B cell (primary cell): Measurements from ENCODE around the gene HOXC6. TPM values are rescaled to one million over a fixed set of nuclear protein-coding genes. Genes with fewer than 3 reads are reported as not detected.

Source experiments
- ATAC-seq: fragments of 200-7000 bp; cut with Tn5 transposase; one replicate; pipeline ENCODE4 v1.10.0; 2021; ENCODE audit warnings: low read depth, mild to moderate bottlenecking, moderate number of reproducible peaks, moderate library complexity
- CTCF ChIA-PET: fragments of 350-600 bp; sonication (Branson Sonifier 250); formaldehyde crosslinking; loops from one replicate; lab custom pipeline; 2021; ENCODE audit warnings: antibody characterized with exemption, inconsistent platforms; lab: Charles Lee
- POLR2A ChIA-PET: fragments of 350-600 bp; sonication (Branson Sonifier 250); formaldehyde crosslinking; loops from one replicate; lab custom pipeline; 2021; ENCODE audit warnings: antibody characterized with exemption; lab: Charles Lee
- DNase-seq: peaks from one replicate; pipeline ENCODE4 v3.0.0; 2013
- H2AFZ ChIP-seq: 2 replicates; pipeline ENCODE4 v1.6.1; 2012; ENCODE audit warnings: mild to moderate bottlenecking, low read depth, low read length; ENCODE audit not compliant: insufficient read depth, poor library complexity, severe bottlenecking
- H3K27ac ChIP-seq, 2 donors: 1 replicate in 1 of 2; 2 replicates in 1 of 2; pipeline ENCODE4 v1.5.1; 2012 to 2013; ENCODE audit warnings: low read length in 2 of 2, mild to moderate bottlenecking in 2 of 2, moderate library complexity in 1 of 2
- H3K27me3 ChIP-seq, 4 experiments: fragments of 200-600 bp in 1 of 4; sonication (generic) in 1 of 4; replicated peaks in 1 of 4; 1 replicate in 2 of 4; 2 replicates in 2 of 4; pipeline versions ENCODE4 v1.6.1 to v1.7.0; 2013 to 2016; ENCODE audit warnings: low read length in 3 of 4, mild to moderate bottlenecking in 2 of 4, mixed read lengths in 1 of 4, moderate library complexity in 1 of 4; ENCODE audit not compliant: insufficient read depth in 4 of 4, control insufficient read depth in 3 of 4; ENCODE audit errors: control extremely low read depth in 1 of 4
- H3K36me3 ChIP-seq, 2 experiments: replicated peaks in 1 of 2; 1 replicate in 1 of 2; 2 replicates in 1 of 2; pipeline versions ENCODE4 v1.6.1 to v1.7.1; 2013; ENCODE audit warnings: low read length in 1 of 2; ENCODE audit not compliant: insufficient read depth in 2 of 2, control insufficient read depth in 1 of 2; ENCODE audit errors: control extremely low read depth in 1 of 2, extremely low read depth in 1 of 2
- H3K4me1 ChIP-seq, 2 donors: fragments of 200-600 bp in 1 of 2; sonication (generic) in 1 of 2; 1 replicate in 1 of 2; 2 replicates in 1 of 2; pipeline versions ENCODE4 v1.5.1 to v1.6.1; 2013 to 2017; ENCODE audit warnings: low read length in 2 of 2; ENCODE audit not compliant: control insufficient read depth in 2 of 2, insufficient read depth in 2 of 2
- H3K4me2 ChIP-seq: replicated peaks from 2 replicates; pipeline ENCODE3; 2012; ENCODE audit warnings: mild to moderate bottlenecking, low read depth, low read length; ENCODE audit not compliant: poor library complexity, severe bottlenecking
- H3K4me3 ChIP-seq, 5 experiments: fragments of 200-600 bp in 1 of 5; sonication (generic) in 1 of 5; 1 replicate in 3 of 5; 2 replicates in 2 of 5; pipeline versions ENCODE4 v1.5.1 to v1.7.0; 2011 to 2016; ENCODE audit warnings: low read length in 4 of 5, mild to moderate bottlenecking in 4 of 5, low read depth in 2 of 5, control low read depth in 1 of 5, moderate library complexity in 1 of 5; ENCODE audit not compliant: insufficient read depth in 1 of 5; ENCODE audit errors: control extremely low read depth in 1 of 5, extremely low read depth in 1 of 5
- H3K79me2 ChIP-seq: fragments of 200-600 bp; sonication (generic); one replicate; pipeline ENCODE4 v1.6.0; 2016; ENCODE audit warnings: low read length; ENCODE audit not compliant: control insufficient read depth, insufficient read depth
- H3K9ac ChIP-seq: fragments of 200-600 bp; sonication (generic); 2 replicates; pipeline ENCODE4 v1.6.1; 2017; ENCODE audit warnings: mild to moderate bottlenecking, low read length, moderate library complexity
- H3K9me3 ChIP-seq, 3 donors: one replicate each; pipeline versions ENCODE4 v1.6.1 to v1.7.1; 2013; ENCODE audit warnings: low read length in 2 of 3; ENCODE audit not compliant: control insufficient read depth in 2 of 3, insufficient read depth in 1 of 3; ENCODE audit errors: control extremely low read depth in 1 of 3
- H4K20me1 ChIP-seq: 2 replicates; pipeline ENCODE4 v1.6.0; 2012; ENCODE audit warnings: mild to moderate bottlenecking, low read length; ENCODE audit not compliant: insufficient read depth, control insufficient read depth, poor library complexity, severe bottlenecking
- H3K27ac Mint-ChIP-seq: one replicate; pipeline ENCODE4 v1.8.0; 2021; ENCODE audit warnings: mixed read lengths
- H3K27me3 Mint-ChIP-seq: one replicate; pipeline ENCODE4 v1.8.0; 2021; ENCODE audit warnings: mixed read lengths
- H3K4me1 Mint-ChIP-seq: one replicate; pipeline ENCODE4 v1.8.0; 2021; ENCODE audit warnings: mixed read lengths
- H3K4me3 Mint-ChIP-seq: one replicate; pipeline ENCODE4 v1.8.0; 2021; ENCODE audit warnings: mixed read lengths
- H3K9me3 Mint-ChIP-seq: one replicate; pipeline ENCODE4 v1.8.0; 2022; ENCODE audit warnings: mixed read lengths; ENCODE audit not compliant: insufficient read depth
- EZH2 ChIP-seq: IDR thresholded peaks from 2 replicates; pipeline ENCODE4 v1.6.1; 2012; ENCODE audit warnings: borderline replicate concordance, low read depth, mild to moderate bottlenecking, moderate library complexity, low read length; ENCODE audit not compliant: insufficient read depth, poor library complexity, severe bottlenecking
- WGBS: methylation state at CpG from one replicate; pipeline ENCODE4 v1.1.5; 2013; ENCODE audit warnings: missing lambda C conversion rate; ENCODE audit not compliant: insufficient coverage; 5-methylcytosine and 5-hydroxymethylcytosine counted together
- intact Hi-C: fragments of 100-400 bp; cut with micrococcal nuclease; formaldehyde crosslinking; loops from one replicate; pipeline ENCODE4 v1.10.0; 2022
- polyA plus RNA-seq: library from polyadenylated mRNA; depleted of rRNA; stranded (reverse); fragments of >200 nt; gene quantifications from 2 replicates; pipeline ENCODE4 v1.2.3, GENCODE V29; 2012
- total RNA-seq, 2 donors: library from RNA; stranded (reverse); fragments of 120-200 nt in 1 of 2; gene quantifications; 1 replicate in 1 of 2; 2 replicates in 1 of 2; pipeline versions ENCODE4 v1.2.3 to v1.2.4, GENCODE V29; 2013 to 2022
- TF ChIP-seq, protein P1 (sequence below): fragments of 200-600 bp; IDR thresholded peaks from one replicate; pipeline ENCODE4 v1.8.0; 2022; ENCODE audit warnings: antibody characterized with exemption, mild to moderate bottlenecking

HOXC6 gene
- total and polyA plus RNA-seq, 2 donors (not counting 1 experiment from before 2014, with no cell fraction given), result not detected

DNA sequence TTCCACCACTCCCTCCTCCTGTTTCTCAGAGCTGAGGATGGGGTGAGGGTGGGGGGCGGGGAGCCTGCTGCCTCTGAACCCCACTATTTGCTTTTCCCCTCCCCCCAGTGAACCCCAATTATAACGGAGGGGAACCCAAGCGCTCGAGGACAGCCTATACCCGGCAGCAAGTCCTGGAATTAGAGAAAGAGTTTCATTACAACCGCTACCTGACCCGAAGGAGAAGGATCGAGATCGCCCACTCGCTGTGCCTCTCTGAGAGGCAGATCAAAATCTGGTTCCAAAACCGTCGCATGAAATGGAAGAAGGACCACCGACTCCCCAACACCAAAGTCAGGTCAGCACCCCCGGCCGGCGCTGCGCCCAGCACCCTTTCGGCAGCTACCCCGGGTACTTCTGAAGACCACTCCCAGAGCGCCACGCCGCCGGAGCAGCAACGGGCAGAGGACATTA, 26.5 kb downstream of the HOXC6 start:
- intact Hi-C loops, result loop anchor here (5.0 kb wide), 1 partner anchor 47 kb away; the partner anchor contains the start of gene HOXC8

DNA sequence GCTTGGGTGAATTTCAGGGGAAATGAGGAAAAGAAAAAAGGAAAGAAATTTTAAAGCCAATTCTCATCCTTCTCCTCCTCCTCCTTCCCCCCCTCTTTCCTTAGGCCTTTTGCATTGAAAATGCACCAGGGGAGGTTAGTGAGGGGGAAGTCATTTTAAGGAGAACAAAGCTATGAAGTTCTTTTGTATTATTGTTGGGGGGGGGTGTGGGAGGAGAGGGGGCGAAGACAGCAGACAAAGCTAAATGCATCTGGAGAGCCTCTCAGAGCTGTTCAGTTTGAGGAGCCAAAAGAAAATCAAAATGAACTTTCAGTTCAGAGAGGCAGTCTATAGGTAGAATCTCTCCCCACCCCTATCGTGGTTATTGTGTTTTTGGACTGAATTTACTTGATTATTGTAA, 27.3 kb downstream of the HOXC6 start:
- H3K9ac ChIP-seq, result no peak overlapping the region
- H3K36me3 ChIP-seq, result no peaks in the 10 kb centered on the region
- WGBS, result no CpG with 5 or more reads among the region's 2 CpGs
- H3K4me3 Mint-ChIP-seq, result peak overlapping the region; percentile 26
- peaks cover 52% of the 10 kb centered on the region for H3K27me3 Mint-ChIP-seq
- peaks cover 0 to 66% (median 29%) of the 10 kb centered on the region in 4 experiments for H3K27me3 ChIP-seq
- H3K4me1 ChIP-seq, result peaks cover 29 to 34% of the 10 kb centered on the region in 2 donors
- TF ChIP-seq, protein P1, sequence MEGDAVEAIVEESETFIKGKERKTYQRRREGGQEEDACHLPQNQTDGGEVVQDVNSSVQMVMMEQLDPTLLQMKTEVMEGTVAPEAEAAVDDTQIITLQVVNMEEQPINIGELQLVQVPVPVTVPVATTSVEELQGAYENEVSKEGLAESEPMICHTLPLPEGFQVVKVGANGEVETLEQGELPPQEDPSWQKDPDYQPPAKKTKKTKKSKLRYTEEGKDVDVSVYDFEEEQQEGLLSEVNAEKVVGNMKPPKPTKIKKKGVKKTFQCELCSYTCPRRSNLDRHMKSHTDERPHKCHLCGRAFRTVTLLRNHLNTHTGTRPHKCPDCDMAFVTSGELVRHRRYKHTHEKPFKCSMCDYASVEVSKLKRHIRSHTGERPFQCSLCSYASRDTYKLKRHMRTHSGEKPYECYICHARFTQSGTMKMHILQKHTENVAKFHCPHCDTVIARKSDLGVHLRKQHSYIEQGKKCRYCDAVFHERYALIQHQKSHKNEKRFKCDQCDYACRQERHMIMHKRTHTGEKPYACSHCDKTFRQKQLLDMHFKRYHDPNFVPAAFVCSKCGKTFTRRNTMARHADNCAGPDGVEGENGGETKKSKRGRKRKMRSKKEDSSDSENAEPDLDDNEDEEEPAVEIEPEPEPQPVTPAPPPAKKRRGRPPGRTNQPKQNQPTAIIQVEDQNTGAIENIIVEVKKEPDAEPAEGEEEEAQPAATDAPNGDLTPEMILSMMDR, result no peak
- no peak for TF ChIP-seq EZH2
- CTCF ChIA-PET, result interaction anchor here (0.6 to 1.6 kb wide), 3 partner anchors 9 to 159 kb away, joined by 3 to 6 read pairs (median 3); partner anchors contain the start of gene HOXC5
- H3K9me3 Mint-ChIP-seq, result no peaks in the 10 kb centered on the region
- H3K4me1 Mint-ChIP-seq, result peaks cover 35% of the 10 kb centered on the region
- no peaks in the 10 kb centered on the region for H4K20me1 ChIP-seq
- H3K27ac ChIP-seq, result no peak overlapping the region
- no peak overlapping the region for H2AFZ ChIP-seq
- no peak overlapping the region for H3K4me2 ChIP-seq
- no peak overlapping the region for H3K4me3 ChIP-seq
- POLR2A ChIA-PET, result no interaction called here
- ATAC-seq (no peak), DNase-seq (no peak)
- H3K27ac Mint-ChIP-seq, result no peak overlapping the region
- H3K79me2 ChIP-seq, result no peaks in the 10 kb centered on the region
- intact Hi-C loops, result no loop called here
- peaks cover 0 to 34% (median 0%) of the 10 kb centered on the region in 3 donors for H3K9me3 ChIP-seq

More for the DNA sequence above, 26.5 kb downstream of the HOXC6 start:
- POLR2A ChIA-PET, result interaction anchor here (0.6 kb wide), 3 partner anchors 50 to 358 kb away, joined by 3 to 6 read pairs (median 4); no protein-coding TSS in a partner anchor
- Histone ChIP-seq H3K79me2 (no peaks in the 10 kb centered on the region), H3K9ac (peak overlapping the region; percentile 72), H2AFZ (peak overlapping the region; percentile 76), H3K27me3 (peaks cover 0 to 66% (median 33%) of the 10 kb centered on the region in 4 experiments), H3K4me1 (peaks cover 36 to 42% of the 10 kb centered on the region in 2 donors), H3K9me3 (peaks cover 0 to 31% (median 0%) of the 10 kb centered on the region in 3 donors), H3K27ac (no peak overlapping the region), H3K36me3 (no peaks in the 10 kb centered on the region), H3K4me3 (peak overlapping the region in 4 of 5 experiments; percentile 69 to 78 (median 75)), H3K4me2 (peak overlapping the region; percentile 73), H4K20me1 (no peaks in the 10 kb centered on the region)
- DNase-seq (no peak), ATAC-seq (no peak)
- H3K27ac Mint-ChIP-seq, result no peak overlapping the region
- 17% methylated on average over 12 of the region's 24 CpGs for WGBS
- H3K9me3 Mint-ChIP-seq, result no peaks in the 10 kb centered on the region
- CTCF ChIA-PET, result interaction anchor here (1.0 to 3.6 kb wide), 5 partner anchors 22 to 160 kb away, joined by 3 to 16 read pairs (median 6); partner anchors contain the start of genes HOXC5 and SMUG1
- peaks cover 56% of the 10 kb centered on the region for H3K27me3 Mint-ChIP-seq
- no peak for TF ChIP-seq EZH2
- TF ChIP-seq, protein P1, result no peak
- peaks cover 42% of the 10 kb centered on the region for H3K4me1 Mint-ChIP-seq
- peak overlapping the region; percentile 91 for H3K4me3 Mint-ChIP-seq
